ENCODE data around the gene BTRC. TPM values are rescaled to one million over a fixed set of nuclear protein-coding genes. Genes with fewer than 3 reads are reported as not detected.

The BTRC gene
- total RNA-seq, 1 experiment from 2014 or later: 29.1 TPM

- no TSS peak for BruUV-seq (replicated peaks)
- POLR2A ChIA-PET: interaction anchor here (1.5 kb wide), 1 partner anchor 12 kb away, joined by 3 read pairs; no protein-coding TSS in a partner anchor
- CTCF ChIA-PET: interaction anchor here (0.9 kb wide), 1 partner anchor 64 kb away, joined by 3 read pairs; no protein-coding TSS in a partner anchor
These were observed 25.8 kb downstream of the BTRC start for GRCh38 chr10:101379663-101380352.

DNA sequence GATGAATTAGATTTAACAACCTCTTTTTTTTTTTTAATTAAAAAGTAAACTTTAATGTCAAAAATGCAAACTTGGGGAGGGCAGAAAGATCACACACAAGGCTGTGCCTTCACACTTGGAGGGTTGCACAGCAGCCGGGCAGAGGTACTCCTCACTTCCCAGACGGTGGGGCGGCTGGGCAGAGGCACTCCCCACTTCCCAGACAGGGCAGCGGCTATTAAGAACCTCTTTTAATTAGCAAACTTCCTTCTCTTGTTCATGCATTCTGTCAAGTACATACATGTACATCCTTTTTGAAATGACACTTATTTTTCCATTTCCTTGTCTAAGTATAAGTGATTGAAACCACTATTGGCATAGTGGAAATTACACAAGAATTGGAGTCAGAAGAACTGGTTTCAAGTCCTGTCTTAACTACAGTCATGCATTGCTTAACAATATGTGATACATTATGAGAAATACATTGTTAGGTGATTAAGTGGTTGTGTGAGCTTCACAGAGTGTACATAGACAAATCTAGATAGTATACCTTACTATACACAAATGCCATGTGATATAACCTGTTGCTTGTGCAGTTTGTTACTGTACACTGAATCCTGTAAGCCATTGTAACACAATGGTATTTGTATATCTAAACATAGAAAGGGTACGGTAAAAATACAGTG, 26.5 kb downstream of the BTRC start:
- ATAC-seq: no peak
- Histone ChIP-seq H3K9me3 (ENCODE audit: control insufficient read depth in 1 of 2, insufficient read depth in 1 of 2, low read depth in 1 of 2, low read length in 2 of 2) (no peaks in the 10 kb centered on the region), H3K27ac (ENCODE audit: low read depth, low read length) (no peak overlapping the region), H3K79me2 (ENCODE audit: insufficient read depth, low read length) (peaks cover 13% of the 10 kb centered on the region; the same call in 1 of the 2 replicates), H3K9ac (ENCODE audit: low read length) (no peak overlapping the region), H3K4me1 (ENCODE audit: control insufficient read depth in 1 of 2, insufficient read depth in 2 of 2, low read length in 2 of 2) (no peaks in the 10 kb centered on the region), H3K4me3 (replicated peaks in 1 of 2; ENCODE audit: low read depth in 1 of 2, low read length in 2 of 2) (no peak overlapping the region), H3K27me3 (ENCODE audit: insufficient read depth, low read length) (no peaks in the 10 kb centered on the region), H3K36me3 (ENCODE audit: control insufficient read depth in 1 of 2, insufficient read depth in 2 of 2, low read length in 2 of 2) (no peaks in the 10 kb centered on the region), H2AFZ (ENCODE audit: low read depth, low read length, poor library complexity, severe bottlenecking) (no peak overlapping the region), H3K9me2 (ENCODE audit: insufficient read depth) (no peaks in the 10 kb centered on the region), H3K4me2 (ENCODE audit: low read length) (no peak overlapping the region), H4K20me1 (ENCODE audit: insufficient read depth) (no peaks in the 10 kb centered on the region)
- BruUV-seq (replicated peaks): no TSS peak
- CTCF ChIA-PET: no interaction called here
- POLR2A ChIA-PET: interaction anchor here (1.5 kb wide), 1 partner anchor 13 kb away, joined by 3 read pairs; no protein-coding TSS in a partner anchor
- intact Hi-C loops (cut with micrococcal nuclease): no loop called here
- DNase-seq (ENCODE audit: low read depth, low spot score): no peak
- RAD21 ChIA-PET (ENCODE audit: low non-redundant PET in 1 of 2, low total read pairs in 2 of 2, uncharacterized antibody in 2 of 2, unreplicated experiment in 2 of 2): no interaction called here
- TF ChIP-seq YY1 (IDR thresholded peaks at IDR 0.05; ENCODE audit: extremely low read depth, insufficient replicate concordance, low read depth, low read length): no peak
- TF ChIP-seq ATF3 (IDR thresholded peaks at IDR 0.05): no peak
- no peak for TF ChIP-seq ZFX (IDR thresholded peaks at IDR 0.05)
- TF ChIP-seq TCF7L2 (IDR thresholded peaks at IDR 0.05; ENCODE audit: borderline replicate concordance, extremely low read depth, insufficient read depth, insufficient read length): no peak
- TF ChIP-seq SIN3A (IDR thresholded peaks at IDR 0.05; ENCODE audit: low read depth): no peak
- no peak for TF ChIP-seq REST (IDR thresholded peaks at IDR 0.05; ENCODE audit: low read depth)
- no peak for TF ChIP-seq CTCF (IDR thresholded peaks at IDR 0.05 in 2 of 3, conservative IDR thresholded peaks at IDR 0.05 in 1 of 3; ENCODE audit: borderline replicate concordance in 1 of 3, insufficient read depth in 1 of 3, low read depth in 2 of 3, low read length in 2 of 3)

More at GRCh38 chr10:101379663-101380352, 25.8 kb downstream of the BTRC start:
- no peaks in the 10 kb centered on the region for H3K27me3 ChIP-seq (ENCODE audit: insufficient read depth, low read length)
- H3K36me3 ChIP-seq (ENCODE audit: control insufficient read depth in 1 of 2, insufficient read depth in 2 of 2, low read length in 2 of 2): no peaks in the 10 kb centered on the region
- no peaks in the 10 kb centered on the region for H3K9me2 ChIP-seq (ENCODE audit: insufficient read depth)
- no peak overlapping the region for H2AFZ ChIP-seq (ENCODE audit: low read depth, low read length, poor library complexity, severe bottlenecking)
- peaks cover 13% of the 10 kb centered on the region; the same call in 1 of the 2 replicates for H3K79me2 ChIP-seq (ENCODE audit: insufficient read depth, low read length)
- H3K4me2 ChIP-seq (ENCODE audit: low read length): no peak overlapping the region
- H3K4me1 ChIP-seq (ENCODE audit: control insufficient read depth in 1 of 2, insufficient read depth in 2 of 2, low read length in 2 of 2): no peaks in the 10 kb centered on the region
- H3K9ac ChIP-seq (ENCODE audit: low read length): no peak overlapping the region
- H3K9me3 ChIP-seq (ENCODE audit: control insufficient read depth in 1 of 2, insufficient read depth in 1 of 2, low read depth in 1 of 2, low read length in 2 of 2): no peaks in the 10 kb centered on the region
- intact Hi-C loops (cut with micrococcal nuclease): no loop called here
- no peak overlapping the region for H3K4me3 ChIP-seq (replicated peaks in 1 of 2; ENCODE audit: low read depth in 1 of 2, low read length in 2 of 2)
- no peak for ATAC-seq
- H4K20me1 ChIP-seq (ENCODE audit: insufficient read depth): no peaks in the 10 kb centered on the region
- RAD21 ChIA-PET (ENCODE audit: low non-redundant PET in 1 of 2, low total read pairs in 2 of 2, uncharacterized antibody in 2 of 2, unreplicated experiment in 2 of 2): interaction anchor here in 1 of 2 experiments (0.5 kb wide), 1 partner anchor 88 kb away, joined by 10 read pairs; no protein-coding TSS in a partner anchor
- no peak for DNase-seq (ENCODE audit: low read depth, low spot score)
- no peak overlapping the region for H3K27ac ChIP-seq (ENCODE audit: low read depth, low read length)
- TF ChIP-seq CEBPB (IDR thresholded peaks at IDR 0.05; ENCODE audit: low read depth): no peak
- TF ChIP-seq ELF1 (IDR thresholded peaks at IDR 0.05; ENCODE audit: borderline replicate concordance, low read depth): no peak
- no peak for TF ChIP-seq SRF (IDR thresholded peaks at IDR 0.05; ENCODE audit: low read depth)
- TF ChIP-seq EGR1 (IDR thresholded peaks at IDR 0.05; ENCODE audit: low read depth): no peak
- no peak for TF ChIP-seq ZNF274 (IDR thresholded peaks at IDR 0.05; ENCODE audit: low read depth, low read length)
- TF ChIP-seq ATF3 (IDR thresholded peaks at IDR 0.05): no peak
- no peak for TF ChIP-seq SP1 (IDR thresholded peaks at IDR 0.05; ENCODE audit: low read depth)
- no peak for TF ChIP-seq ZFX (IDR thresholded peaks at IDR 0.05)

Data from HCT116 (cell line).